Stimulated activated effector memory CD8-positive, alpha-beta T cell treated with anti-CD3 and anti-CD28 coated beads, Interleukin-12 subunit alpha, Interleukin-12 subunit beta, amount 100 ng/mL, for 72 hours (primary cell): ENCODE results near the gene WWC1.
"Not testable (repeated sequence)": the region's sequence is repeated elsewhere in the genome, so short reads cannot be mapped to it uniquely, and the experiment has no call there.

Experiments
- ATAC-seq: fragments of 150-1000 bp; cut with Tn5 transposase; 2 replicates; pipeline ENCODE4 v1.10.0; 2021
- DNase-seq, 2 donors: peaks; one replicate each; pipeline ENCODE4 v3.0.0; 2021 to 2022; ENCODE audit warnings: low spot score in 2 of 2
- H3K27ac Mint-ChIP-seq: one replicate; pipeline ENCODE4 v1.8.0; 2022; ENCODE audit warnings: mild to moderate bottlenecking, mixed read lengths
- H3K36me3 Mint-ChIP-seq: one replicate; pipeline ENCODE4 v1.8.0; 2022; ENCODE audit warnings: mild to moderate bottlenecking, mixed read lengths
- H3K4me1 Mint-ChIP-seq: one replicate; pipeline ENCODE4 v1.8.0; 2022; ENCODE audit warnings: mixed read lengths
- H3K4me3 Mint-ChIP-seq: one replicate; pipeline ENCODE4 v1.8.0; 2022; ENCODE audit warnings: mild to moderate bottlenecking, mixed read lengths
- H3K9me3 Mint-ChIP-seq: one replicate; pipeline ENCODE4 v1.8.0; 2022; ENCODE audit warnings: mixed read lengths

WWC1 gene

GRCh38 chr5:168296682-168297081 lies 5.2 kb downstream of the WWC1 start:
- DNase-seq: no peak
- H3K4me3 Mint-ChIP-seq: no peak overlapping the region
- H3K27ac Mint-ChIP-seq: no peak overlapping the region
- H3K9me3 Mint-ChIP-seq: no peaks in the 10 kb centered on the region
- no peaks in the 10 kb centered on the region for H3K4me1 Mint-ChIP-seq
- no peak for ATAC-seq
- H3K36me3 Mint-ChIP-seq: no peaks in the 10 kb centered on the region

GRCh38 chr5:168298949-168299348 lies 7.5 kb downstream of the WWC1 start:
- Mint-ChIP-seq H3K27ac (no peak overlapping the region), H3K4me1 (no peaks in the 10 kb centered on the region), H3K9me3 (no peaks in the 10 kb centered on the region), H3K36me3 (no peaks in the 10 kb centered on the region), H3K4me3 (no peak overlapping the region)
- no peak for DNase-seq
- no peak for ATAC-seq

GRCh38 chr5:168299372-168299771 lies 7.9 kb downstream of the WWC1 start:
- DNase-seq (no peak), ATAC-seq (no peak)
- Mint-ChIP-seq H3K27ac (no peak overlapping the region), H3K4me1 (no peaks in the 10 kb centered on the region), H3K4me3 (no peak overlapping the region), H3K9me3 (no peaks in the 10 kb centered on the region), H3K36me3 (no peaks in the 10 kb centered on the region)

- no peak for DNase-seq
- Mint-ChIP-seq H3K9me3 (no peaks in the 10 kb centered on the region), H3K36me3 (no peaks in the 10 kb centered on the region), H3K4me3 (no peak overlapping the region), H3K27ac (no peak overlapping the region), H3K4me1 (no peaks in the 10 kb centered on the region)
- ATAC-seq: no peak
Measured at GRCh38 chr5:168300326-168301182, 9.1 kb downstream of the WWC1 start.

GRCh38 chr5:168301593-168302390 lies 10.3 kb downstream of the WWC1 start:
- ATAC-seq (no peak), DNase-seq (no peak)
- Mint-ChIP-seq H3K4me1 (no peaks in the 10 kb centered on the region), H3K27ac (no peak overlapping the region), H3K9me3 (no peaks in the 10 kb centered on the region), H3K4me3 (no peak overlapping the region), H3K36me3 (no peaks in the 10 kb centered on the region)

GRCh38 chr5:168302785-168303184 lies 11.3 kb downstream of the WWC1 start:
- no peak overlapping the region for H3K4me3 Mint-ChIP-seq
- DNase-seq (no peak), ATAC-seq (no peak)
- H3K27ac Mint-ChIP-seq: no peak overlapping the region
- H3K36me3 Mint-ChIP-seq: no peaks in the 10 kb centered on the region
- no peaks in the 10 kb centered on the region for H3K4me1 Mint-ChIP-seq
- H3K9me3 Mint-ChIP-seq: no peaks in the 10 kb centered on the region

- Mint-ChIP-seq H3K4me1 (no peaks in the 10 kb centered on the region), H3K9me3 (no peaks in the 10 kb centered on the region), H3K27ac (no peak overlapping the region), H3K36me3 (no peaks in the 10 kb centered on the region), H3K4me3 (no peak overlapping the region)
- ATAC-seq (no peak), DNase-seq (no peak)
Measured at GRCh38 chr5:168303393-168304025, 12.1 kb downstream of the WWC1 start.

- Mint-ChIP-seq H3K36me3 (no peaks in the 10 kb centered on the region), H3K27ac (no peak overlapping the region), H3K4me1 (no peaks in the 10 kb centered on the region), H3K9me3 (no peaks in the 10 kb centered on the region), H3K4me3 (no peak overlapping the region)
- DNase-seq (no peak), ATAC-seq (no peak)
Measured at GRCh38 chr5:168304349-168304748, 12.9 kb downstream of the WWC1 start.

GRCh38 chr5:168305281-168305680 lies 13.8 kb downstream of the WWC1 start:
- DNase-seq (no peak), ATAC-seq (no peak)
- Mint-ChIP-seq H3K36me3 (no peaks in the 10 kb centered on the region), H3K27ac (no peak overlapping the region), H3K4me1 (no peaks in the 10 kb centered on the region), H3K4me3 (no peak overlapping the region), H3K9me3 (no peaks in the 10 kb centered on the region)

GRCh38 chr5:168307022-168307421 lies 15.6 kb downstream of the WWC1 start:
- H3K4me1 Mint-ChIP-seq: no peaks in the 10 kb centered on the region
- H3K4me3 Mint-ChIP-seq: no peak overlapping the region
- no peak for ATAC-seq
- H3K36me3 Mint-ChIP-seq: no peaks in the 10 kb centered on the region
- H3K27ac Mint-ChIP-seq: no peak overlapping the region
- no peak for DNase-seq
- no peaks in the 10 kb centered on the region for H3K9me3 Mint-ChIP-seq

- H3K9me3 Mint-ChIP-seq: no peaks in the 10 kb centered on the region
Measured at GRCh38 chr5:168307925-168308584, 16.6 kb downstream of the WWC1 start.

GRCh38 chr5:168308976-168309598 lies 17.6 kb downstream of the WWC1 start:
- DNase-seq: no peak
- H3K4me3 Mint-ChIP-seq: no peak overlapping the region
- H3K4me1 Mint-ChIP-seq: no peaks in the 10 kb centered on the region
- no peaks in the 10 kb centered on the region for H3K9me3 Mint-ChIP-seq
- no peaks in the 10 kb centered on the region for H3K36me3 Mint-ChIP-seq
- ATAC-seq: no peak
- no peak overlapping the region for H3K27ac Mint-ChIP-seq

More at GRCh38 chr5:168307925-168308584, 16.6 kb downstream of the WWC1 start:
- Mint-ChIP-seq H3K4me3 (no peak overlapping the region), H3K36me3 (no peaks in the 10 kb centered on the region), H3K27ac (no peak overlapping the region), H3K4me1 (no peaks in the 10 kb centered on the region)
- no peak for DNase-seq
- no peak for ATAC-seq

GRCh38 chr5:168310541-168310940 lies 19.1 kb downstream of the WWC1 start:
- not testable (repeated sequence) for ATAC-seq, H3K9me3 Mint-ChIP-seq, H3K4me3 Mint-ChIP-seq

GRCh38 chr5:168311061-168311566 lies 19.7 kb downstream of the WWC1 start:
- no peak for ATAC-seq
- H3K4me3 Mint-ChIP-seq: no peak overlapping the region
- H3K36me3 Mint-ChIP-seq: no peaks in the 10 kb centered on the region
- no peaks in the 10 kb centered on the region for H3K9me3 Mint-ChIP-seq
- H3K4me1 Mint-ChIP-seq: no peaks in the 10 kb centered on the region
- DNase-seq: no peak
- no peak overlapping the region for H3K27ac Mint-ChIP-seq

More at GRCh38 chr5:168310541-168310940, 19.1 kb downstream of the WWC1 start:
- H3K36me3 Mint-ChIP-seq, H3K4me1 Mint-ChIP-seq, H3K27ac Mint-ChIP-seq, DNase-seq: not testable (repeated sequence)
